Fibroblast of lung (primary cell): ENCODE results near the gene ZBTB7B. TPM values are rescaled to one million over a fixed set of nuclear protein-coding genes. Genes with fewer than 3 reads are reported as not detected.

ENCODE experiments used
- DNase-seq, 2 donors: peaks; one replicate each; pipeline versions ENCODE4 v3.0.0 to v3.0.0-alpha.2; 2010; ENCODE audit warnings: low read depth in 2 of 2
- H2AFZ ChIP-seq: 2 replicates; pipeline ENCODE4 v1.5.1; 2012; ENCODE audit warnings: low read length, control low read depth, inconsistent platforms
- H3K27ac ChIP-seq: 2 replicates; pipeline ENCODE4 v1.5.1; 2011; ENCODE audit warnings: low read length, control low read depth; ENCODE audit not compliant: insufficient read depth
- H3K27me3 ChIP-seq: 2 replicates; pipeline ENCODE4 v1.5.1; 2011; ENCODE audit warnings: mild to moderate bottlenecking, low read length; ENCODE audit not compliant: control insufficient read depth, insufficient read depth
- H3K36me3 ChIP-seq: 2 replicates; pipeline ENCODE4 v1.5.1; 2011; ENCODE audit warnings: low read length; ENCODE audit not compliant: control insufficient read depth, insufficient read depth
- H3K4me1 ChIP-seq: 2 replicates; pipeline ENCODE4 v1.5.1; 2011; ENCODE audit warnings: low read length; ENCODE audit not compliant: control insufficient read depth, insufficient read depth; ENCODE audit errors: extremely low read depth
- H3K4me2 ChIP-seq: 2 replicates; pipeline ENCODE4 v1.5.1; 2011; ENCODE audit warnings: low read length, control low read depth; ENCODE audit not compliant: insufficient read depth; ENCODE audit errors: extremely low read depth
- H3K4me3 ChIP-seq, 4 experiments: fragments of 200-600 bp in 1 of 4; sonication (generic) in 1 of 4; replicated peaks in 1 of 4; 2 replicates each; pipeline ENCODE4 v1.5.1; 2011 to 2016; ENCODE audit warnings: low read length in 4 of 4, low read depth in 3 of 4, mild to moderate bottlenecking in 3 of 4, control low read depth in 2 of 4, inconsistent platforms in 1 of 4, mixed read lengths in 1 of 4; ENCODE audit not compliant: insufficient read depth in 1 of 4; ENCODE audit errors: control extremely low read depth in 1 of 4
- H3K79me2 ChIP-seq: 2 replicates; pipeline ENCODE4 v1.5.1; 2012; ENCODE audit warnings: mild to moderate bottlenecking, low read length, inconsistent platforms; ENCODE audit not compliant: control insufficient read depth, insufficient read depth
- H3K9ac ChIP-seq: 2 replicates; pipeline ENCODE4 v1.5.1; 2011; ENCODE audit warnings: mild to moderate bottlenecking, low read length, control low read depth; ENCODE audit not compliant: insufficient read depth
- H3K9me3 ChIP-seq: 2 replicates; pipeline ENCODE4 v1.5.1; 2012; ENCODE audit warnings: low read depth, low read length; ENCODE audit not compliant: control insufficient read depth, insufficient read depth
- H4K20me1 ChIP-seq: 2 replicates; pipeline ENCODE4 v1.5.1; 2011; ENCODE audit warnings: low read length; ENCODE audit not compliant: control insufficient read depth, insufficient read depth; ENCODE audit errors: extremely low read depth
- EZH2 ChIP-seq: IDR thresholded peaks from 2 replicates; pipeline ENCODE4 v1.5.1; 2012; ENCODE audit warnings: low read length, control low read depth, mild to moderate bottlenecking; ENCODE audit errors: missing control alignments
- polyA plus RNA-seq, 2 donors: library from polyadenylated mRNA; depleted of rRNA in 1 of 2; stranded (reverse) in 1 of 2; unstranded in 1 of 2; fragments of >200 nt; gene quantifications; 2 replicates each; pipeline ENCODE4 v1.2.1, GENCODE V29; 2011 to 2012; ENCODE audit warnings: missing spikeins in 1 of 2
- total RNA-seq: library from RNA; depleted of rRNA; stranded (reverse); fragments of >200 nt; gene quantifications from 2 replicates; pipeline ENCODE4 v1.2.1, GENCODE V29; 2014
- TF ChIP-seq, protein P1 (sequence below), 2 donors: IDR thresholded peaks in 1 of 2; conservative IDR thresholded peaks in 1 of 2; 1 replicate in 1 of 2; 2 replicates in 1 of 2; pipeline ENCODE4 v1.5.1; 2011 to 2012; ENCODE audit warnings: low read length in 2 of 2, control low read depth in 1 of 2, inconsistent platforms in 1 of 2, low read depth in 1 of 2, mild to moderate bottlenecking in 1 of 2

Gene ZBTB7B
- total and polyA plus RNA-seq, 2 donors (not counting 1 experiment from before 2014, with no cell fraction given): 7.0 to 19.3 TPM

DNA sequence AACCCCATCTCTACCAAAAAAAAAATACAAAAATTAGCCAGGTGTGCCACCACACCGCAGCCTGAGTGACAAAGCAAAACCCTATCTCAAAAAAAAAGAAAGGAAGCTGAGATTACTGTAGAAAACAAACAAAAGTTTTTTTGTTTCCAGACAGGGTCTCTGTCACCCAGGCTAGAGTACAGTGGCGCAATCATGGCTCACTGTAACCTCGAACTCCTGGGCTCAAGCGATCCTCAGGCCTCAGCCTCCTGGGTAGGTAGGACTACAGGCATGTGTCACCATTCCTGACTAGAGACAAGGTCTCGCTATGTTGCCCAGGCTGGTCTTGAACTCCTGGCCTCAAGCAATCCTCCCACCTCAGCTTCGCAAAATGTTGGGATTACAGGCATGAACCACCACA is 38.2 kb upstream of the ZBTB7B start:
- Histone ChIP-seq H3K27me3 (no peaks in the 10 kb centered on the region), H3K9me3 (no peaks in the 10 kb centered on the region), H3K9ac (no peak overlapping the region), H3K4me2 (no peak overlapping the region), H3K4me3 (no peak overlapping the region), H3K27ac (no peak overlapping the region), H3K36me3 (peaks cover 34% of the 10 kb centered on the region), H2AFZ (no peak overlapping the region), H4K20me1 (no peaks in the 10 kb centered on the region), H3K79me2 (peaks cover 48% of the 10 kb centered on the region), H3K4me1 (peaks cover 16% of the 10 kb centered on the region)
- no peak for TF ChIP-seq EZH2
- TF ChIP-seq, protein P1, sequence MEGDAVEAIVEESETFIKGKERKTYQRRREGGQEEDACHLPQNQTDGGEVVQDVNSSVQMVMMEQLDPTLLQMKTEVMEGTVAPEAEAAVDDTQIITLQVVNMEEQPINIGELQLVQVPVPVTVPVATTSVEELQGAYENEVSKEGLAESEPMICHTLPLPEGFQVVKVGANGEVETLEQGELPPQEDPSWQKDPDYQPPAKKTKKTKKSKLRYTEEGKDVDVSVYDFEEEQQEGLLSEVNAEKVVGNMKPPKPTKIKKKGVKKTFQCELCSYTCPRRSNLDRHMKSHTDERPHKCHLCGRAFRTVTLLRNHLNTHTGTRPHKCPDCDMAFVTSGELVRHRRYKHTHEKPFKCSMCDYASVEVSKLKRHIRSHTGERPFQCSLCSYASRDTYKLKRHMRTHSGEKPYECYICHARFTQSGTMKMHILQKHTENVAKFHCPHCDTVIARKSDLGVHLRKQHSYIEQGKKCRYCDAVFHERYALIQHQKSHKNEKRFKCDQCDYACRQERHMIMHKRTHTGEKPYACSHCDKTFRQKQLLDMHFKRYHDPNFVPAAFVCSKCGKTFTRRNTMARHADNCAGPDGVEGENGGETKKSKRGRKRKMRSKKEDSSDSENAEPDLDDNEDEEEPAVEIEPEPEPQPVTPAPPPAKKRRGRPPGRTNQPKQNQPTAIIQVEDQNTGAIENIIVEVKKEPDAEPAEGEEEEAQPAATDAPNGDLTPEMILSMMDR (conservative IDR thresholded peaks at IDR 0.05 in 1 of 2, IDR thresholded peaks at IDR 0.05 in 1 of 2; ENCODE audit: low read depth in 1 of 2, low read length in 2 of 2): no peak
- DNase-seq: no peak

DNA sequence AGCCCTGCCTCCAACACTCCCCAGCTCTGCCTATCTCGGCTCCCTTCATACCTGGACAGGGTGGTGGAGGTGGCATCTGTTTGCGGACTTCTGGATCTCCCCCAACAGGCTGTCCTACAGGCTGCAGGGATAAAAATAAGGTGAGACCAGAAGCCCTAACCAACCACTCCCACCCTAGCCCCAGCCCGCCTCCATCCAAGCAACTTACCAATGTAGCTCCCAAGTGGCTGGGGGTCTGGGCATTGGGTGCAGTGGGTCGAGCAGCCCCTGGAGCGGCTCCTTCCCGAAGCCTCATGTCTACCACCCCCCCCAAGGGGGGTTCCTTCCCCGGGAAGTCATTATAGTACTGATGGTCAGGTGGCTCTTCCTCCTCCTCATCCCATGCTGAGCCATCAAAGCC is 36.5 kb upstream of the ZBTB7B start:
- Histone ChIP-seq H4K20me1 (no peaks in the 10 kb centered on the region), H3K4me1 (peaks cover 11% of the 10 kb centered on the region), H2AFZ (no peak overlapping the region), H3K79me2 (peaks cover 49% of the 10 kb centered on the region), H3K27me3 (no peaks in the 10 kb centered on the region), H3K4me2 (no peak overlapping the region), H3K27ac (no peak overlapping the region), H3K36me3 (peaks cover 34% of the 10 kb centered on the region), H3K9ac (no peak overlapping the region), H3K4me3 (no peak overlapping the region), H3K9me3 (no peaks in the 10 kb centered on the region)
- no peak for DNase-seq
- TF ChIP-seq EZH2: no peak
- TF ChIP-seq, protein P1 (conservative IDR thresholded peaks at IDR 0.05 in 1 of 2, IDR thresholded peaks at IDR 0.05 in 1 of 2; ENCODE audit: low read depth in 1 of 2, low read length in 2 of 2): no peak

DNA sequence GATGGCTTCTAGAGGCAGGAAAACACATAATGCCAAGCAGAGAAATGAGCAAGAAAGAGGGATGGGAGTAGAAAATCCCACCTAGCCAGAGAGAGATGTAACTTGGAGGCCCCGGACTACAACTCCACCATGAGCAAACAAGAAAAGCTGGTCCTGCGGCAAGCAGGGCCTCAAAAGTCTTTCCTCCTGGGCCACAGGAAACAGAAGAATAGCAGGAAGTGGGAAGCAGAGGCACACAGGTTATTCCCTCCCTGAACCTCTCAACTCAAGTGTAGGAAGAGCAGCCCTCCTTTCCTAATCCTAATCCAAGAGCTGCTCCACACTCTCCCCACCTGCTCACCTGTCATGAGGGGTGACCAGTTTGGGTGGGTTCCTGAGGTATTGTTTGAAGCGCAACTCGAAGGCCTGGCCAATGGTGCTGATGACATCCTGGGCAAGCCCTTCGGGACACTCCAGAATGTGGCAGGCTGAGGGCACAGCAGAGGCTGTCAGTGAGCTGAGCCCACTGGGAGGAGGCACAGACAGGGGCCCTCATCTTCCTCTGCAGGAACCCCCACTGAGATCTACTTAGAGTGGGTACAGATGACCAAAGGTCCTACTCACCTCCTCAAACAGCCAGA is 35.2 kb upstream of the ZBTB7B start:
- no peaks in the 10 kb centered on the region for H3K27me3 ChIP-seq
- peak overlapping the region; percentile 27 for H3K4me2 ChIP-seq
- H3K9ac ChIP-seq: no peak overlapping the region
- no peak overlapping the region for H3K27ac ChIP-seq
- DNase-seq: no peak
- H3K4me1 ChIP-seq: peaks cover 20% of the 10 kb centered on the region
- peaks cover 56% of the 10 kb centered on the region for H3K79me2 ChIP-seq
- H4K20me1 ChIP-seq: no peaks in the 10 kb centered on the region
- no peak overlapping the region for H2AFZ ChIP-seq
- H3K9me3 ChIP-seq: no peaks in the 10 kb centered on the region
- peak overlapping the region in 2 of 4 experiments; percentile 24 to 86 for H3K4me3 ChIP-seq
- H3K36me3 ChIP-seq: peaks cover 34% of the 10 kb centered on the region
- TF ChIP-seq, protein P1 (conservative IDR thresholded peaks at IDR 0.05 in 1 of 2, IDR thresholded peaks at IDR 0.05 in 1 of 2; ENCODE audit: low read depth in 1 of 2, low read length in 2 of 2): no peak
- no peak for TF ChIP-seq EZH2
